HG03139 (cell line): ENCODE measurements around the gene SMAD3.
A peak's percentile ranks its signal among the peaks of the same experiment; 100 is the strongest.
"Not testable (repeated sequence)": the region's sequence is repeated elsewhere in the genome, so short reads cannot be mapped to it uniquely, and the experiment has no call there.

Source experiments
- ATAC-seq: cut with Tn5 transposase; IDR thresholded peaks from one replicate; pipeline ENCODE4 v1.9.1; 2021; ENCODE audit not compliant: unreplicated experiment

SMAD3 gene

GRCh38 chr15:67108122-67108961 lies 42.9 kb downstream of the SMAD3 start:
- ATAC-seq, result no peak

- ATAC-seq, result peak; percentile 61
Measured at GRCh38 chr15:67109141-67110034, 44.0 kb downstream of the SMAD3 start.

DNA sequence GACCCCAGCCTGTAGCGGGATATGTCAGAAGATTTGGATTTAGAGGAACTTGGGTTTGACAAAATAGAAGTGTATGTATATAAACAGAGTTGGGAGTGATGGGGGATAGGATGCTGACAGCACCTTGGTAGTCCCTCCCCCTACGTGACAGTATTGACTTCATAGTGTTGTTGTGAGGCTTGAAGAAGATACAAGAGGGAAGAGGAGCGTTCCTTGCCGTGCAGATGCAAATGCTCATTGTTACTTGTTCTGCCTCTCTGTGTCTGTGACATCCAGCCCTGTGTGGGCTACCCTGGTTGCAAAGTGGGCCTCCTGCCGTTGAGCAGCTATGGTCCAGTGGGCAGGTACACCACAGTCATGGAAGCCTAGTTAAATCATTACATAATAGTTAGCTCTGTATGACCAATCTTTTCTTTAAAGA lies 45.0 kb downstream of the SMAD3 start:
- no peak for ATAC-seq

GRCh38 chr15:67110958-67111864 lies 45.8 kb downstream of the SMAD3 start:
- no peak for ATAC-seq

- no peak for ATAC-seq
Measured at GRCh38 chr15:67114046-67114445, 48.6 kb downstream of the SMAD3 start.

GRCh38 chr15:67114846-67115585 lies 49.6 kb downstream of the SMAD3 start:
- no peak for ATAC-seq

GRCh38 chr15:67115586-67115969 lies 50.2 kb downstream of the SMAD3 start:
- ATAC-seq, result no peak

DNA sequence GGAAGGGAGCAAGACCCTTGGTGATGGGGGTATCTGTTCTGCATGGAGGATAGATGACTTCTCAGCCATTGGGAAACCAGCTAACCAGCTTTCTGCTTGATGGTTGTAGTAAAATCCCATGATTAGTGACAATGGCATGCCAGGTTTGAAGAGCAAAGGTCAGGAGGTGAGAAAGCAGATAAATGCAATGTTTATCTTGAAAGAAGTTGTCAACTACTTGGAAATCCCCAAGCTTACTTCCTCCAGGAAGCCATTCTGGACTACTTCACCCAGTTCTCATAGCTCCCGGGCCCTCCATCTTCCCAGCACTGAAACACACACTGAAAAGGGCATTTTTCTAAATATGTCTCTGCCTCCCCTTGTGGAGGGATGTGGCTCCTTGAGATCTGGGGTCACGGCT lies 51.3 kb downstream of the SMAD3 start:
- ATAC-seq, result no peak

GRCh38 chr15:67117370-67117769 lies 52.0 kb downstream of the SMAD3 start:
- no peak for ATAC-seq

DNA sequence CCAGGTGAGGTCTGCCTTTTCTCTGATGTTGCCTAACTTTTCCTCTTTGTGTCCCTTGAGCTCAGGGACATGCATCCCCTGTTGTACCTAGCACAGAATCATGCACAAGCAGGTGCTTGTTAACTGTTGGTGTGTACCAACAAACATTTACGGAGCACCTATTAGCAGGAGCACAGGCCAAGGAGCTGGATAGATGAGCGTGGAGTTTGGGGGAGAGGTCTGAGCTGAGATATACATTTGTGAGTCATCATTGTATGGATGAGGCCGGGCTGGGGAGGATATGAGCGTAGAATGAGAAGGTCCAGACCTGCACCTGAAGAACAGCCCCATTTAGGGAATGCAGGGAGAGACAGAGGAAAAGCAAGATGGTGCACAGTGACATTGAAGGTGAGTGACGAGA lies 53.4 kb downstream of the SMAD3 start:
- ATAC-seq, result no peak

DNA sequence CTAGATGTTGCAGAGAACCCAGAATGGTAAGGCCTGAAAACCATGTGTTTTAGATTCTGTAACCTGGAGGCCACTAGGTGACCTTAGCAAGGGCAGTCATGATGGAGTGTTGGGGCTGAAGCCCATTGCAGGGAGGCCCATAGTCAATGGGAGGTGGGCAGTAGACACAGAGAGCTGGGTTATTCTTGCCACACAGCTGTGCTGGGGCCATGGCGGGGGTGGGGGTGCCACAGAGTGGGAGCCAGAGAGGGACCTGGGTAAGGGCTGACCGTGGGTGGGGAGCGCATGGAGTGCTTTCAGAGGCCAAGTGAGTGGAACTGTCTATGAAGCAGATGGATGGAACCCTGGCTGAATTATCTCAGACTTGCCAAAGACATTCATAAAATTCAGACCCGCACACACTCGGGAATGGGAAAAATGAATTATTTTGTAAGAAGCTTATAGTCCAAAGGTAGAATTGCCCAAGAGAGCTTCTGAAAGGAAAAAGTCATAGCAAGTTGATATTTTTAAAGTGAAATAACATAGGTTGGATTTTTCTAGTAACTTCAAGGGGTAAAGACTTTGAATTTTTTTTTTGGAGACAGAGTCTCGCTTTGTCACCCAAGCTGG lies 53.9 kb downstream of the SMAD3 start:
- no peak for ATAC-seq

DNA sequence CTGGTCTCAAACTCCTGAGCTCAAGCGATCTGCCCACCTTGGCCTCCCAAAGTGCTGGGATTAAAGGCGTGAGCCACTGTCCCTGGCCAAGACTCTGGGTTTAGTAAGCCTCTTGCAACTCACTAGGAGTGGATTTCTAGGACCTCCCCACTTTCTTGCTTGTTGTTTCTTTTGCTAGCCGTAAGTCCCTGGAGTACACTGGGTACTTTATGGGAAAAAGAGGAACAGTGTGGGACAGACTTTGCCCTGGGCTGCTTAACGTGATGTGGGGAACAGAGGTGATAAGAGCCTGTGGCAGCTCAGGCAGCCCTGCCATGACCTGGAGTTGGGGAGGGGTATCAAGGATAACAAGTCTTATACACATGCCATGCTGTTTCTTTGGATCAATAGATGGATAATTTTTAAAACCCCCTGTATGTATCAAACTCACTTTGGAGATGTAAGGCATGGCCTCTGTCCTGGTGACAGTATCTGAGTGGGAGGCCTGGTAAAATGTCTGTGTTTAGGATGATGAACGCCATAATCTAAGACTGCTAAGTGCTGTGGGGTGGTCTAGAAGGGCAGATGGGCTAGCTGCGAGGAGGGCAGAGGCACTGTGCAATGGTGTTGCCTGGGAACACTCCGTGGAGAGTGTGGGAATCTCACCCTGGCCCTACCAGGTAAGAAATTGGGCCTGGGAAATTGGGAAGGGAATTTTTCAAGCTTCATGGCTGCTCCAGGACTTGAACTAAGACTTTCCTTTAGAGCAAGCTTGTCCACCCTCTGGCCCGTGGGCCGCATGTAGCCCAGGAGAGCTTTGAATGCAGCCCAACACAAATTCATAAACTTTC lies 54.8 kb downstream of the SMAD3 start:
- no peak for ATAC-seq

- peak; percentile 59 for ATAC-seq
Measured at GRCh38 chr15:67120839-67121643, 55.6 kb downstream of the SMAD3 start.

GRCh38 chr15:67121644-67122605 lies 56.5 kb downstream of the SMAD3 start:
- no peak for ATAC-seq

- ATAC-seq, result not testable (repeated sequence)
Measured at GRCh38 chr15:67122816-67123215, 57.4 kb downstream of the SMAD3 start.

DNA sequence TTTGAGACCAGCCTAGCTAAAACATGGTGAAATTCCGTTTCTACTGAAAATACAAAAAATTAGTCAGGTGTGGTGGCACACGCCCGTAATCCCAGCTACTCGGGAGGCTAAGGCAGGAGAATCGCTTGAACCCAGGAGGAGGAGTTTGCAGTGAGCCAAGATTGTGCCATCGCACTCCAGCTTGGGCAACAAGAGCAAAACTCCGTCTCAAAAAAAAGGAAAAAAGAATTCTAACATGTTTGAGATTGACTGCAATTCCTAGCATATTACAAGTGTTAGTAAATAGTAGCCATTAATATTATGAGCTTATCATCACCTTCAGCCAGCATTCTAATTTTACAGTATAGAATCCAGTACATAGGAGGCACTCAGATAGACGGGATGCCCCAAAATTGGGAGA lies 57.9 kb downstream of the SMAD3 start:
- ATAC-seq, result not testable (repeated sequence)

GRCh38 chr15:67124111-67124510 lies 58.7 kb downstream of the SMAD3 start:
- ATAC-seq, result no peak
